Fibroblast of villous mesenchyme (primary cell): ENCODE measurements around the gene PVALB. TPM values are rescaled to one million over a fixed set of nuclear protein-coding genes. Genes with fewer than 3 reads are reported as not detected.

Source experiments
- DNase-seq: peaks from one replicate; pipeline ENCODE4 v3.0.0-alpha.2; 2010; ENCODE audit warnings: low read depth
- H3K4me3 ChIP-seq: 2 replicates; pipeline ENCODE4 v1.5.1; 2011; ENCODE audit warnings: low read depth, mild to moderate bottlenecking, low read length
- CTCF ChIP-seq: IDR thresholded peaks from 2 replicates; pipeline ENCODE4 v1.5.1; 2012; ENCODE audit warnings: low read depth, mild to moderate bottlenecking, low read length; ENCODE audit not compliant: insufficient read depth
- total RNA-seq: library from RNA; depleted of rRNA; stranded (reverse); fragments of >200 nt; gene quantifications from 2 replicates; pipeline ENCODE4 v1.2.3, GENCODE V29; 2012

Gene PVALB
- total RNA-seq, 1 donor = not detected

- no peak overlapping the region for H3K4me3 ChIP-seq
- DNase-seq = no peak
- no peak for TF ChIP-seq CTCF
Observed at GRCh38 chr22:36824655-36825054, 7.8 kb upstream of the PVALB start.

- no peak for TF ChIP-seq CTCF
- no peak overlapping the region for H3K4me3 ChIP-seq
- no peak for DNase-seq
Observed at GRCh38 chr22:36823186-36823839, 6.5 kb upstream of the PVALB start.

GRCh38 chr22:36822581-36822980 lies 5.7 kb upstream of the PVALB start:
- H3K4me3 ChIP-seq = no peak overlapping the region
- no peak for DNase-seq
- no peak for TF ChIP-seq CTCF

GRCh38 chr22:36819112-36819511 lies 2.3 kb upstream of the PVALB start:
- no peak for TF ChIP-seq CTCF
- no peak for DNase-seq
- H3K4me3 ChIP-seq = no peak overlapping the region

- no peak for DNase-seq
- H3K4me3 ChIP-seq = no peak overlapping the region
- TF ChIP-seq CTCF = no peak
Observed at GRCh38 chr22:36818010-36818642, 1.3 kb upstream of the PVALB start.

- no peak for DNase-seq
- TF ChIP-seq CTCF = no peak
Observed at GRCh38 chr22:36817525-36817848, 652 bp upstream of the PVALB start.

GRCh38 chr22:36816339-36816635 lies 548 bp downstream of the PVALB start:
- H3K4me3 ChIP-seq = no peak overlapping the region
- TF ChIP-seq CTCF = no peak
- DNase-seq = no peak

More at GRCh38 chr22:36817525-36817848, 652 bp upstream of the PVALB start:
- no peak overlapping the region for H3K4me3 ChIP-seq
